ENCODE data around the gene HTR3D.

- TF ChIP-seq POLR2A (IDR thresholded peaks at IDR 0.05), result no peak
- no peak for TF ChIP-seq CTCF (IDR thresholded peaks at IDR 0.05)
Measured at GRCh38 chr3:184042617-184043016, 11.1 kb downstream of the HTR3D start.
